Activated T-cell treated with anti-CD3 and anti-CD28 coated beads, Interleukin-2, amount 50 U/mL, for 72 hours (primary cell): ENCODE results near the gene AMHR2. TPM values are rescaled to one million over a fixed set of nuclear protein-coding genes. Genes with fewer than 3 reads are reported as not detected.
"Not testable (repeated sequence)": the region's sequence is repeated elsewhere in the genome, so short reads cannot be mapped to it uniquely, and the experiment has no call there.

ENCODE experiments used
- ATAC-seq, 2 donors: fragments of 150-1000 bp; cut with Tn5 transposase; replicated peaks in 1 of 2; 2 replicates each; pipeline ENCODE4 v1.10.0; 2021; ENCODE audit warnings: moderate library complexity in 2 of 2, mild to moderate bottlenecking in 1 of 2
- DNase-seq, 2 donors: peaks; one replicate each; pipeline ENCODE4 v3.0.0; 2021 to 2022; ENCODE audit warnings: mixed read lengths in 1 of 2
- H3K27ac Mint-ChIP-seq: one replicate; pipeline ENCODE4 v1.8.0; 2022; ENCODE audit warnings: mild to moderate bottlenecking, moderate library complexity, mixed read lengths
- H3K27me3 Mint-ChIP-seq: one replicate; pipeline ENCODE4 v1.8.0; 2022; ENCODE audit warnings: low read depth, mixed read lengths
- H3K36me3 Mint-ChIP-seq, 2 donors: one replicate each; pipeline ENCODE4 v1.8.0; 2022; ENCODE audit warnings: mixed read lengths in 2 of 2, mild to moderate bottlenecking in 1 of 2; ENCODE audit not compliant: insufficient read depth in 2 of 2
- H3K4me1 Mint-ChIP-seq: one replicate; pipeline ENCODE4 v1.8.0; 2022; ENCODE audit warnings: low read depth, mixed read lengths
- H3K4me3 Mint-ChIP-seq, 2 donors: one replicate each; pipeline ENCODE4 v1.8.0; 2022; ENCODE audit warnings: mild to moderate bottlenecking in 2 of 2, mixed read lengths in 2 of 2, moderate library complexity in 2 of 2
- H3K9me3 Mint-ChIP-seq, 2 donors: one replicate each; pipeline ENCODE4 v1.8.0; 2022; ENCODE audit warnings: mixed read lengths in 2 of 2
- total RNA-seq, 2 donors: library from RNA; stranded (reverse); gene quantifications; one replicate each; pipeline ENCODE4 v1.2.3, GENCODE V29; 2022

The AMHR2 gene
- total RNA-seq, 2 donors from 2014 or later: not detected

GRCh38 chr12:53388932-53389331, 34.7 kb upstream of the AMHR2 start:
- DNase-seq (no peak), ATAC-seq (no peak)
- Mint-ChIP-seq H3K36me3 (peaks cover 6 to 30% of the 10 kb centered on the region in 2 donors), H3K4me1 (peaks cover 73% of the 10 kb centered on the region), H3K4me3 (peak overlapping the region; percentile 51 to 70), H3K27ac (peak overlapping the region; percentile 73), H3K9me3 (no peaks in the 10 kb centered on the region), H3K27me3 (no peaks in the 10 kb centered on the region)

- no peaks in the 10 kb centered on the region for H3K27me3 Mint-ChIP-seq
- H3K27ac Mint-ChIP-seq: peak overlapping the region; percentile 80
- ATAC-seq (no peak), DNase-seq (no peak)
- H3K4me1 Mint-ChIP-seq: peaks cover 66% of the 10 kb centered on the region
- H3K36me3 Mint-ChIP-seq: peaks cover 6 to 23% of the 10 kb centered on the region in 2 donors
- peak overlapping the region; percentile 70 to 78 for H3K4me3 Mint-ChIP-seq
- no peaks in the 10 kb centered on the region for H3K9me3 Mint-ChIP-seq
Measured at GRCh38 chr12:53389702-53390101, 34.0 kb upstream of the AMHR2 start.

GRCh38 chr12:53391724-53392123, 31.9 kb upstream of the AMHR2 start:
- no peak for ATAC-seq
- H3K9me3 Mint-ChIP-seq: no peaks in the 10 kb centered on the region

GRCh38 chr12:53399896-53400295, 23.8 kb upstream of the AMHR2 start:
- Mint-ChIP-seq H3K27me3 (no peaks in the 10 kb centered on the region), H3K4me3 (no peak overlapping the region), H3K4me1 (peaks cover 21% of the 10 kb centered on the region), H3K27ac (no peak overlapping the region), H3K9me3 (no peaks in the 10 kb centered on the region), H3K36me3 (peaks cover 0 to 30% of the 10 kb centered on the region in 2 donors)
- DNase-seq: no peak
- ATAC-seq: no peak

More at GRCh38 chr12:53391724-53392123, 31.9 kb upstream of the AMHR2 start:
- Mint-ChIP-seq H3K27ac (no peak overlapping the region), H3K4me3 (peak overlapping the region in 1 of 2 donors; percentile 47), H3K27me3 (no peaks in the 10 kb centered on the region), H3K36me3 (peaks cover 4 to 22% of the 10 kb centered on the region in 2 donors), H3K4me1 (peaks cover 50% of the 10 kb centered on the region)
- DNase-seq: no peak

GRCh38 chr12:53402351-53402750, 21.3 kb upstream of the AMHR2 start:
- H3K27me3 Mint-ChIP-seq, DNase-seq, H3K27ac Mint-ChIP-seq, H3K4me3 Mint-ChIP-seq, ATAC-seq, H3K9me3 Mint-ChIP-seq: not testable (repeated sequence)
- Mint-ChIP-seq H3K36me3 (peaks cover 3 to 30% of the 10 kb centered on the region in 2 donors), H3K4me1 (peaks cover 26% of the 10 kb centered on the region)

- H3K27me3 Mint-ChIP-seq: no peaks in the 10 kb centered on the region
- peaks cover 3 to 30% of the 10 kb centered on the region in 2 donors for H3K36me3 Mint-ChIP-seq
- no peak overlapping the region for H3K27ac Mint-ChIP-seq
- ATAC-seq (no peak), DNase-seq (no peak)
- no peak overlapping the region for H3K4me3 Mint-ChIP-seq
- no peaks in the 10 kb centered on the region for H3K9me3 Mint-ChIP-seq
- peaks cover 21% of the 10 kb centered on the region for H3K4me1 Mint-ChIP-seq
Measured at GRCh38 chr12:53402871-53403270, 20.8 kb upstream of the AMHR2 start.

- no peaks in the 10 kb centered on the region for H3K27me3 Mint-ChIP-seq
- no peak overlapping the region for H3K27ac Mint-ChIP-seq
- peaks cover 15 to 31% of the 10 kb centered on the region in 2 donors for H3K36me3 Mint-ChIP-seq
- no peak overlapping the region for H3K4me3 Mint-ChIP-seq
- peaks cover 40% of the 10 kb centered on the region for H3K4me1 Mint-ChIP-seq
- ATAC-seq (no peak), DNase-seq (no peak)
- H3K9me3 Mint-ChIP-seq: no peaks in the 10 kb centered on the region
Measured at GRCh38 chr12:53410951-53411350, 12.7 kb upstream of the AMHR2 start.

GRCh38 chr12:53413485-53414204, 10.0 kb upstream of the AMHR2 start:
- H3K36me3 Mint-ChIP-seq: peaks cover 12 to 26% of the 10 kb centered on the region in 2 donors
- no peaks in the 10 kb centered on the region for H3K9me3 Mint-ChIP-seq
- no peak overlapping the region for H3K4me3 Mint-ChIP-seq
- no peak for DNase-seq
- H3K4me1 Mint-ChIP-seq: peaks cover 66% of the 10 kb centered on the region
- no peak for ATAC-seq
- H3K27ac Mint-ChIP-seq: peak overlapping the region; percentile 55
- no peaks in the 10 kb centered on the region for H3K27me3 Mint-ChIP-seq

- H3K27me3 Mint-ChIP-seq: no peaks in the 10 kb centered on the region
- no peak overlapping the region for H3K27ac Mint-ChIP-seq
- H3K4me3 Mint-ChIP-seq: no peak overlapping the region
Measured at GRCh38 chr12:53414756-53415417, 8.8 kb upstream of the AMHR2 start.

GRCh38 chr12:53415752-53416389, 7.8 kb upstream of the AMHR2 start:
- Mint-ChIP-seq H3K36me3 (peaks cover 7 to 12% of the 10 kb centered on the region in 2 donors), H3K4me1 (peaks cover 72% of the 10 kb centered on the region), H3K27ac (peak overlapping the region; percentile 88)
- not testable (repeated sequence) for DNase-seq, H3K27me3 Mint-ChIP-seq, H3K9me3 Mint-ChIP-seq, ATAC-seq, H3K4me3 Mint-ChIP-seq

More at GRCh38 chr12:53414756-53415417, 8.8 kb upstream of the AMHR2 start:
- ATAC-seq: no peak
- H3K4me1 Mint-ChIP-seq: peaks cover 71% of the 10 kb centered on the region
- H3K36me3 Mint-ChIP-seq: peaks cover 10 to 18% of the 10 kb centered on the region in 2 donors
- H3K9me3 Mint-ChIP-seq: no peaks in the 10 kb centered on the region
- DNase-seq: no peak

- ATAC-seq: peak in 1 of 2 donors; percentile 22
- not testable (repeated sequence) for H3K27me3 Mint-ChIP-seq, H3K9me3 Mint-ChIP-seq, H3K36me3 Mint-ChIP-seq, DNase-seq
- Mint-ChIP-seq H3K4me1 (peaks cover 73% of the 10 kb centered on the region), H3K27ac (peak overlapping the region; percentile 41), H3K4me3 (peak overlapping the region; percentile 7 to 57)
Measured at GRCh38 chr12:53417291-53417816, 6.3 kb upstream of the AMHR2 start.

GRCh38 chr12:53418221-53418620, 5.4 kb upstream of the AMHR2 start:
- ATAC-seq: no peak
- Mint-ChIP-seq H3K4me3 (peak overlapping the region in 1 of 2 donors; percentile 3), H3K36me3 (peaks cover 0 to 2% of the 10 kb centered on the region in 2 donors), H3K9me3 (no peaks in the 10 kb centered on the region), H3K27me3 (no peaks in the 10 kb centered on the region), H3K4me1 (peaks cover 64% of the 10 kb centered on the region), H3K27ac (no peak overlapping the region)
- DNase-seq: no peak

- ATAC-seq: no peak
- Mint-ChIP-seq H3K27ac (no peak overlapping the region), H3K9me3 (no peaks in the 10 kb centered on the region), H3K36me3 (peaks cover 0 to 2% of the 10 kb centered on the region in 2 donors), H3K4me1 (peaks cover 60% of the 10 kb centered on the region), H3K27me3 (no peaks in the 10 kb centered on the region), H3K4me3 (no peak overlapping the region)
- no peak for DNase-seq
Measured at GRCh38 chr12:53419756-53420155, 3.9 kb upstream of the AMHR2 start.
